Measurements from ENCODE around the gene DNAAF8.

Gene DNAAF8

DNA sequence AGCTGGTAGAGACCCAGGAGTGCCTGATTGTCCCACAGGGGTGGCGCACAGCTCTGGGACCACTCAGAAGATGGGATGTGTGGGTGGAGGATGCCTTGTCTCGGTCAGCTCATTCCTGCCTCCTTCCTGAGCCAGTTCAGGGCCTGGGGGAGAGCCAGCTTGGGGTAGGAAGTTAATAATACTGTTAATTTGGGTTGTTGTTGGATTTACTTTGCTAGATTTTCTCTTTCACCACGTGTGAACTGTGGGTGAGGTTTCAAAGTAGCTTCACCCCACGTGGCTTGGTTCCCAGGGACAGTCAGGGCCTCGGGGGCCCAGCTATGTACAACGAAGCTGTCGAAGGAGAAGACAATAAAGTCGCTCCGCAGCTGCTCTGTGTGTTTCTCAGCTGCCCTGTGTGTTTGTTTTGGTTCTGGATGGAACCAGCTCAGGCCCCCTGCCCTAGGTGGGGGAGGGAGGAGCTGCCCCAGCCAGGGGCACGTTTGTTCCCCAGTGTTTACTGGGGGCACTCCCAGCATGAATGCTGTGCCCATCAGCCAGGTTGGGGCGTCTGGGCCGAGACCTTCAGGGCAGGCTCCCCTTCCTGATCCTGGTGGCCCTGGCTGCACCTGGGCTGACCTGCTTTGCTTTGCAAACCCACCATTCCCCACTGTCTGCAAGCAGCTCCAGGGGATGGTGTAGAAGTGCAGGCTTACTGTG is 38.7 kb upstream of the DNAAF8 start:
- no peak for DNase-seq (ENCODE audit: low spot score)

DNA sequence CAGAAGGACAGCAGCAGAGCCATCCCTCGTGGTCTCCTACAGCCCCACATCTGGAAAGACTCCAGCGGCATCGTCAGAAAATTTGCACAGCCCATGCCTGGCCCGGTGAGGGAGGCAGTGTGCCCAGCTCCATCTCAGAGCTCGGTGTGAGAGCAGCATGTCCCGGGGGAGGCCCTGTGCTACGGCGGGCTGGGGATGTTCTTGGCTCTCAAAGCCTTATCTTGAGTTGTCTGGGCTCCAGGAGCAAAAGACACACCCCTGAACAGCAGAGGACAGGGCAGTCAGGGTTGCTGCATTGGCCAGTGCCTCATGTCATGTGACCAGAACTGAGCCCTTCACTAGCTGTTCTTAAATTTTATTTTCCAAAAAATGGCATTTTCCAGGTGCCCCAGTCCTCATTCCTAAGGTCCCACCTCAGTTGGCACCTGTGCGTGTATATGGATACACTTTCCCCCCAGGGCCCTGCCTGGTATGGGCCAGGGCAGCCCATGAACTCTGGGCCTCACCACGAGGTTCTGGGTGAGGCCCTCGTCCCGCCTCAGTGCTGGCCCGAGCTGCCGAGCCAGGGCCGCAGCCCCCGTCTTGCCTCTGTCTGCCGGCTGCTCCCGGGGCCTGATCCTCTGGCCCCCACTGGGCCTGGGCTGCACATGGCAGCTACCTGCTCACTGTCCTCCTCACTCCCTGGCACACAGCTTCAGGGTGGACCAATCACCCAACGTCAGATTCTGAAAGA is 38.0 kb upstream of the DNAAF8 start:
- no peak for DNase-seq (ENCODE audit: low spot score)

- DNase-seq (ENCODE audit: low spot score): no peak
Observed at GRCh38 chr16:4696905-4697847, 37.2 kb upstream of the DNAAF8 start.

- no peak for DNase-seq (ENCODE audit: low spot score)
Observed at GRCh38 chr16:4697848-4698291, 36.5 kb upstream of the DNAAF8 start.

DNA sequence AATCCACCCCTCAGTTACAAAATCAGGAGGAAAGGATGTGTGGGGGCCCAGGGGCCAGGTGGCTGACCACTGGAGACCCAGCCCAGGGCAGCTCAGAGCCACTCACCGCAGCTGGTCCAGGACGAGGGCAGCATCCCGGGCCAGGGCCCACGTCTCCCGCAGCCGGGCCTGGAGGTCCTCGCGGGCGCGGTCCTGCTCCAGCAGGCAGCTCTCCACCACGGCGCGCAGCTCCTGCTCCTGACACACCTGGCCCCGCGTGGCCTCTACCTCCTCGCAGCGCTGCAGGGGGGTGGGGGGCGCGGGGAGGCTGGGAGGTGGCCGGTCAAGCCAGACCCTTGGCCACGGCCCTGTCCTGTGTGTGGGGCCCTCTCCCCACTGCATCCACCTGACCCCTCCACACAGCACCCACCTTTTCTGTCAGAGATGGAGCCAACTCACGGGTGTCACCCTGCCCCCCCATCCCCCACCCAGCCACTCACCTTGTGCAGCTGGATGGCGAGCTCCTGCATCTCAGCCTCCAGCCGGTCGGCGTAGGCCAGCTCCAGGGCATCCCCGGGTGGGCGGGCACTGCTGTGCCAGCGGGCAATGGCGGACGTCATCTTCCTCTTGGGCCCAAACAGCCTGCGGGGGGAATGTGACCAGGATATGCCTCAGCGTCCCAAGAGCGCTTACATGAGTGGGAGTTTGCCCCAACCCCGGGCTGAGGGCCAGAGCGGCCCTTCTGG is 35.9 kb upstream of the DNAAF8 start:
- DNase-seq (ENCODE audit: low spot score): no peak

GRCh38 chr16:4699046-4699556 is 35.2 kb upstream of the DNAAF8 start:
- no peak for DNase-seq (ENCODE audit: low spot score)

- no peak for DNase-seq (ENCODE audit: low spot score)
Observed at GRCh38 chr16:4700380-4700996, 33.8 kb upstream of the DNAAF8 start.

GRCh38 chr16:4700997-4701743 is 33.2 kb upstream of the DNAAF8 start:
- no peak for DNase-seq (ENCODE audit: low spot score)

- DNase-seq (ENCODE audit: low spot score): no peak
Observed at GRCh38 chr16:4701791-4702465, 32.4 kb upstream of the DNAAF8 start.

GRCh38 chr16:4702466-4702808 is 31.9 kb upstream of the DNAAF8 start:
- no peak for DNase-seq (ENCODE audit: low spot score)

DNA sequence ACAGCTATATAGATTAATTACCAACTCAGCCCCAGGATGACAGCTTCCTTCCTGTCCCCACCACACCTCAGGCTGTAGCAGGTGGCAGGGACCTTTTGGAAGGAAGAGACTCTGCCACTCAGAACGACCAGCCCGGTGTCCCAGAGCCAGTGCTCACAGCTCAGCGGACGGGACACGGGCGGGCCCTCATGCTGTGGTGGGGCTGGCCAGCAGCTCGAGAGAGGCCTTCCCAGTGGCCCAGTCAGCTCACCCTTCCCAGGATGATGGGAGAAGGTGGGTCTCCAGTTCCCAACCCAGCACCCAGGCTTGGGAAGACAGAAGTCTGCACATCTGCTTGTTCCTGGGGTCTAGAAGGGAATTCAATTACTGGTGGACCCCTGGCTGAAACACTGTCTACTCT is 30.4 kb upstream of the DNAAF8 start:
- no peak for DNase-seq (ENCODE audit: low spot score)

- no peak for DNase-seq (ENCODE audit: low spot score)
Observed at GRCh38 chr16:4704491-4704890, 29.8 kb upstream of the DNAAF8 start.

- DNase-seq (ENCODE audit: low spot score): no peak
Observed at GRCh38 chr16:4704913-4705312, 29.4 kb upstream of the DNAAF8 start.

DNA sequence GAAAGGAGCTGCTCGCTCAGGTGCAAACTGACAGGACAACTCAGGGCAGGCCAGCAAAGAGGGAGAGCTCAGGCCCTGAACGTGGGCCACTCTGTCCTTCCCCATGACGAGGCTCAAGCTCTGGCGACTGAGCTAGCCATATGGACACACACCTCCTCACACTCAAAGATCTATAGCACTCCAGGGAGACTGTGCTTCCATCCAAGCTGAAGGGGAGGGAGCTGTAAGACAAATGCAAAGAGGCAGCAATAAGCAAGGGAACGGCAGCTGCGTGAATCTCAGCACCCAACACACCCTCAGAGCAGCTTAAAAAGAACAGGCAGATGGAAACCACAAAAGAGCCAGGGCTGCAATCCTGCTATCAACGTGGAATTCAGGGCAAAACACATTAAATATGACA is 27.5 kb upstream of the DNAAF8 start:
- DNase-seq (ENCODE audit: low spot score): no peak

DNA sequence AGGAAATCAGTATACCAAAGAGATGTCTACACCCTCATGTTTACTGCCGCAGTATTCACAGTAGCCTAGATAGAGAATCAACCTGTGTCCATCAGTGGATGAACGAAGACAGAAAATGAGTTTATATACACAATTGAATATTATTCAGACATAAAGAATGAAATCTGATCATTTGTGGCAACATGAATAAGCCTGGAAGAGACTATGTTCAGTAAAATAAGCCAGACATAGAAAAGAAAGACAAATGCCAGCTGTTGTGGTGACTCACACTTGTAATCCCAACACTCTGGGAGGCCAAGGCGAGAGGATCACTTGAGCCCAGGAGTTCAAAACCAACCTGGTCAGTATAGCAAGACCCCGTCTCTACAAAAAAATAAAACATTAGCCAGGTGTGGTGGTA is 24.9 kb upstream of the DNAAF8 start:
- DNase-seq (ENCODE audit: low spot score): no peak

DNA sequence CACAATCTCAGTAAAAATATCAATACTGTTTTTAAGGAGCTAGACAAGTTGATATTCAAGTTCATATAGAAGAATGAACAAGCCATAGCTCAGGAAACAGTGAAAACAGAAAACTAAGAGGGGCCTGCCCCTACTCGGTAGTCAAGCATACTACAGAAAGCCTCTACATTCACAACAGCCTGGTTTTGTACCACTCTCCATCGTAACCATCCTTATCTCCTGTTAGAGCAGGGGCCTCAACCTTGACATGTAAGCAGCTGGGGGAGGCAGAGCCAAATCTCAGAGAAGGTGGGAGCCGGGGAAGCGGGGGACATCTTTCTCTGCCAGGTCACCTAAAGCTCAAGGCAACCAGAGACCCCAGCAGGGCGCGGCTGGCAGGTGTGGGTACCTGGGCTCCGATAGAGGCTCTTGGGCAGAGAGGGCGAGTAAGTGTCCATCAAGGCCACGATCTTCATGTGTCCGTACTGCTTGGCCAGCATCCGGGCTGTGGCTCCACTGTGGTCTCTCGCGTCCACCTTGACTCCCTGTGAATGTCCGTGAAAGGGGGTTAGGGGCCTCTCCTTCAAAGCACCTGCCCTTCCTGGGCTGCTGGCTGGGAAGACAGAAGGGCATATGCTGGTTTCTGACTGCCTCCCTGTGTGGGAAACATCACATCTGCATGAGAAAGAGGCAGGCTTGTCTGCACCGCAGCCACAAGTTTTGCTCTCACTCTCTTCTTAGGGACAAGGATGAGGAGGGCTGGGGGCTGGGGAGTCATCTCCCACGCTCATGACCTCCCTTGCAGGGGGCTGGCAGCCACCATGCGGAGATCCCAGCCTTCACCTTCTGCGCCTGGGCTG is 20.5 kb upstream of the DNAAF8 start:
- no peak for DNase-seq (ENCODE audit: low spot score)

DNA sequence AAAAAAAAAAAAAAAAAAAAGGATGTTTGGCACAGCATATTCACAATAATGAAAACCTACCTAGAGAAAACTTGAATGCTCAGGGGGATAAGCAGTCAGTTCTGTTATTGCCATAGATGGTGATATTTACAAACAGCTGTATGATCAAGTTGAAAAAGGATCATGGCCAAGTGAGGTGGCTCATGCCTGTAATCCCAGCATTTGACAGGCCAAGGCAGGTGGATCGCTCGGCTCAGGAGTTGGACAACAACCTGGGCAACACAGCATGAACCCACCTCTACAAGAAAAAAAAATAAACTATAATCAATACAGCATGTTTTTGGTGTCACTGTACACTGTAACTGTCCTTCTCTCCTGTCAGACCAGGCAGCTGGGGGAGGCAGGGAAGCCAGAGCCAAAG is 19.3 kb upstream of the DNAAF8 start:
- no peak for DNase-seq (ENCODE audit: low spot score)

- DNase-seq (ENCODE audit: low spot score): no peak
Observed at GRCh38 chr16:4718466-4718865, 15.9 kb upstream of the DNAAF8 start.

Data from NAMALWA (cell line).